Body of pancreas (tissue), 4 donors: Measurements from ENCODE around the gene MMP25.

ENCODE experiments used
- POLR2A ChIP-seq, 3 donors: fragments of 450-650 bp; IDR thresholded peaks; one replicate each; pipeline ENCODE4 v1.6.1; 2016; ENCODE audit warnings: antibody characterized with exemption in 3 of 3, mild to moderate bottlenecking in 2 of 3
- TF ChIP-seq, protein P1 (sequence below), 7 experiments: fragments of 450-650 bp in 4 of 7; fragments of 200-600 bp in 3 of 7; sonication (generic) in 3 of 7; IDR thresholded peaks; one replicate each; pipeline ENCODE4 v1.5.1; 2016 to 2019; ENCODE audit warnings: antibody characterized with exemption in 7 of 7

DNA sequence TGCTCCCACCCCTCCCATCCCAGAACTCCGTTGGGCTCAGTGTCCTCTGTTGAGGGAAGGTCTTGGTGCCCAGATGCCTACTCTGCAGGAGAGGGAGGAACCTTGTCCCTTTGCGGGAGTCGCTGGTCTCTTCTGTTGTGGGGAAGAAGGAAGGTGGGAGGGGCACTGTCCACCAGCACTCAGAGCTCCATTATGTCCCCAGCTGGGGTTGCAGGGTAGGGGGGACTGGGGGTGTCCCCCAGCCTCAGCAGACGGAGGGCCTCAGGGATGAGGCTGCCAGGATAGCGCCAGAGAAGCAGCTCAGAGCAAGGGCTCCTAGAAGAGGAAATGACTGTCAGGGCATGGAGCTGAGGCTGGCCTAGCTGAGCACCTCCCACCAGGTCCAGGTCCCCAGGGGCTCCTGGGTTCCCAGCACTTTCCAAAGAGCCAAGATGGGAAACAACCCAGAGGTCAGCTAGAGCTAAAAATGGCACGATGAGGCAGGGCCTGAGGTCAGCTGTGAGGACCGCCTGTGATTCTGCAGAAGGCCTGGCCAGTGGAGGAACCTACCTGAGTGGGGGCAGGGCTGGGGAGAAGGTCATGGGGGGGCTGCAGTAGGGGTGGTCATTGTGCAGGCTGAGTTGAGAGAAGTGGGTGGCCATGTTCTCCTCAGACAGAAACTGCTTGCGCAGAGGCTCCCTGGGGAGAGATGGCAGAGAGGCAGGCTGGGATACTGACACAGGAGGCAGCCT is 23.5 kb upstream of the MMP25 start:
- TF ChIP-seq, protein P1, sequence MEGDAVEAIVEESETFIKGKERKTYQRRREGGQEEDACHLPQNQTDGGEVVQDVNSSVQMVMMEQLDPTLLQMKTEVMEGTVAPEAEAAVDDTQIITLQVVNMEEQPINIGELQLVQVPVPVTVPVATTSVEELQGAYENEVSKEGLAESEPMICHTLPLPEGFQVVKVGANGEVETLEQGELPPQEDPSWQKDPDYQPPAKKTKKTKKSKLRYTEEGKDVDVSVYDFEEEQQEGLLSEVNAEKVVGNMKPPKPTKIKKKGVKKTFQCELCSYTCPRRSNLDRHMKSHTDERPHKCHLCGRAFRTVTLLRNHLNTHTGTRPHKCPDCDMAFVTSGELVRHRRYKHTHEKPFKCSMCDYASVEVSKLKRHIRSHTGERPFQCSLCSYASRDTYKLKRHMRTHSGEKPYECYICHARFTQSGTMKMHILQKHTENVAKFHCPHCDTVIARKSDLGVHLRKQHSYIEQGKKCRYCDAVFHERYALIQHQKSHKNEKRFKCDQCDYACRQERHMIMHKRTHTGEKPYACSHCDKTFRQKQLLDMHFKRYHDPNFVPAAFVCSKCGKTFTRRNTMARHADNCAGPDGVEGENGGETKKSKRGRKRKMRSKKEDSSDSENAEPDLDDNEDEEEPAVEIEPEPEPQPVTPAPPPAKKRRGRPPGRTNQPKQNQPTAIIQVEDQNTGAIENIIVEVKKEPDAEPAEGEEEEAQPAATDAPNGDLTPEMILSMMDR (IDR thresholded peaks at IDR 0.05) = no peak
- TF ChIP-seq POLR2A (IDR thresholded peaks at IDR 0.05) = peak in 1 of 3 donors; percentile 45
